Mucosa of rectum (tissue), 2 donors: Measurements from ENCODE around the gene YY1.
"Not testable (repeated sequence)": the region's sequence is repeated elsewhere in the genome, so short reads cannot be mapped to it uniquely, and the experiment has no call there.

Experiments used
- H3K27ac ChIP-seq, 2 donors: one replicate each; pipeline ENCODE4 v1.7.0; 2013; ENCODE audit warnings: inconsistent platforms in 2 of 2, low read depth in 2 of 2, low read length in 2 of 2
- H3K27me3 ChIP-seq, 2 donors: one replicate each; pipeline ENCODE4 v1.7.0; 2013; ENCODE audit warnings: low read length in 2 of 2; ENCODE audit not compliant: control insufficient read depth in 2 of 2, insufficient read depth in 2 of 2
- H3K36me3 ChIP-seq, 2 donors: one replicate each; pipeline ENCODE4 v1.7.0; 2013; ENCODE audit warnings: low read length in 2 of 2; ENCODE audit not compliant: control insufficient read depth in 2 of 2, insufficient read depth in 2 of 2
- H3K4me1 ChIP-seq, 2 donors: one replicate each; pipeline ENCODE4 v1.7.0; 2013; ENCODE audit warnings: low read length in 2 of 2, mild to moderate bottlenecking in 1 of 2; ENCODE audit not compliant: control insufficient read depth in 2 of 2, insufficient read depth in 2 of 2
- H3K4me3 ChIP-seq, 2 donors: one replicate each; pipeline ENCODE4 v1.7.0; 2013; ENCODE audit warnings: low read length in 2 of 2
- H3K9ac ChIP-seq, 2 donors: one replicate each; pipeline ENCODE4 v1.7.0; 2013; ENCODE audit warnings: low read length in 2 of 2, low read depth in 1 of 2, mild to moderate bottlenecking in 1 of 2
- H3K9me3 ChIP-seq, 2 donors: one replicate each; pipeline ENCODE4 v1.7.0; 2013; ENCODE audit warnings: low read length in 2 of 2; ENCODE audit not compliant: control insufficient read depth in 2 of 2
- donor health status: healthy.
- donor health status: Normal muscosa, but diverticular disease.

The YY1 gene

DNA sequence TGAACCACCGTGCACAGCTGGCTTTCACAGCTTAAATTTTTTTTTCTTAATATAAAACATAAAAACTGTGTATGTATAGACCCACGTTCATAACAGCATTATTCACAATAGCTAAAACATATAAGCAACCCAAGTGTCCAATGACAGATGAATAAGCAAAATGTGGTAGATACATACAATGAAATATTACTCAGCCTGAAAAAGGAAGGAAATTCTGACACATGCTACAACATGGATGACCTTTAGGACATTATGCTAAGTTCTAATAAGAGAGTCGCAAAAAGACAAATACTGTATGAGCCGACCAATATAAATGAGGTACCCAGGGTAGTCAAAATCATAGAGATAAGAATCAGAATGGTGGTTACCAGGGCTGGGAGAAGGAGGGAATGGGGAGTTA, 13.8 kb upstream of the YY1 start:
- no peaks in the 10 kb centered on the region for H3K9me3 ChIP-seq
- no peak overlapping the region for H3K4me3 ChIP-seq
- H3K4me1 ChIP-seq, result peaks cover 18% of the 10 kb centered on the region in 2 donors

DNA sequence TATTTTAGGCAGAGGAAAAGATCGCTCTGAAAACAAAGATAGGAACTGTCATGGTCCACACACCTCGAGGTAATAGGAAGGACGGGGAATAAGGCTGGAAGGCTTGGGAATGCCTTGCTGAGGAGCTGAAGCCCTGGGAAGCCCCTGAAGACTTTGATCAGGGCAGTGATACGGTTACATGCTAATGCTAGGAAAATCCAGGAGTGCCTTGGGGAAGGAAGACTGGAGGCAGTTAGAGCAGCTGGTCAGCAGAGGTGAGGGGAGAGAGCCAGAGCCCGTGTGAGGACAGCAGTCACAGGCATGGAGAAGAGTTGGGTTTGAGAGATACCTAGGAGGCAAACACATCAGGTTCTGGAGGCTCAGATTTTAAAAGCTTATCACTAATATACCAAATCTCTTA, 8.6 kb upstream of the YY1 start:
- Histone ChIP-seq H3K9me3 (no peaks in the 10 kb centered on the region), H3K36me3 (peaks cover 0 to 6% of the 10 kb centered on the region in 2 donors), H3K4me1 (no peaks in the 10 kb centered on the region), H3K9ac (no peak overlapping the region), H3K27ac (no peak overlapping the region), H3K4me3 (no peak overlapping the region), H3K27me3 (no peaks in the 10 kb centered on the region)

More for the DNA sequence above, 13.8 kb upstream of the YY1 start:
- H3K27me3 ChIP-seq, result no peaks in the 10 kb centered on the region
- peaks cover 0 to 3% of the 10 kb centered on the region in 2 donors for H3K36me3 ChIP-seq
- no peak overlapping the region for H3K27ac ChIP-seq
- H3K9ac ChIP-seq, result no peak overlapping the region

DNA sequence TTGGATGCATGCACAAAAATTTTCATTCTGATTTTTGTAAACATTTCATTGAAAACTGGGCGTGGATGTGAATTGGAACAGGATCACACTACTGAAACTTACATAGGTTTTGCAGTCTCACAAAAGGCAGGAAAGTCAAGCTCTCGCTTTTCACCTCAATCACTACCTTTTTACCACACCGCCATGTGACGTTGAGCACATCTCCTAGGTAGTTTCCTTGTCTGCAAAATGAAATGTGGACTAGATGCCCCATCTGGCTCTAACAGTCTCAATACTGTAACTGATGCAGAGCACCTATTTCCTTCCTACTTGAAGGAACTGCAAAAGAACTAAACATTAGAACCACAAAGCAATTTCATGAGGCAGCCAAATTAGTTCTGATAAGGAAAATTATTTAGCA, 4.4 kb upstream of the YY1 start:
- H3K27me3 ChIP-seq, result no peaks in the 10 kb centered on the region
- peaks cover 11 to 15% of the 10 kb centered on the region in 2 donors for H3K4me1 ChIP-seq
- H3K27ac ChIP-seq, result no peak overlapping the region
- H3K9me3 ChIP-seq, result no peaks in the 10 kb centered on the region
- H3K9ac ChIP-seq, result peak overlapping the region in 1 of 2 donors; percentile 14
- peaks cover 0 to 6% of the 10 kb centered on the region in 2 donors for H3K36me3 ChIP-seq
- no peak overlapping the region for H3K4me3 ChIP-seq

DNA sequence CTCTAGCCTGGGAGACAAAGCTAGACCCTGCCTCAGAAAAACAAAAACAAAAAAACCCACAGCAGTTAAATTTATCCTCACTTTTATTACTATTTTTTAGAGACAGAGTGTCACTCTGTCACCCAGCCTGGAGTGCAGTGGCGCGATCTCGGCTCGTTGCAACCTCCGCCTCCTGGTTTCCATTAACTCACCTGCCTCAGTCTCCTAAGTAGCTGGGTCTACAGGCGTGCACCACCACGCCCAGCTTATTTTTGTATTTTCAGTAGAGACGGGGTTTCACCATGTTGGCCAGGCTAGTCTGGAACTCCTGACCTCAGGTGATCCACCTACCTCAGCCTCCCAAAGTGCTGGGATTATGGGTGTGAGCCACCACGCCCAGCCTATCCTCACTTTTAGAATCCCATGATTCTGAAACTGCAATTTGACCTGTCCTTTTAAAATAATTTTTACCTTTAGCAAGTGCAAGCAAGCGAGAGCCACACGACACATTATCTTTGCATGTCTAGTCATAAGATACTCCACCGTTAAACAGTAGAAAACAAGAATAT, 2.6 kb upstream of the YY1 start:
- peaks cover 13 to 20% of the 10 kb centered on the region in 2 donors for H3K4me1 ChIP-seq
- not testable (repeated sequence) for H3K27me3 ChIP-seq, H3K36me3 ChIP-seq, H3K27ac ChIP-seq, H3K9me3 ChIP-seq
- peak overlapping the region in 1 of 2 donors; percentile 89 for H3K4me3 ChIP-seq
- peak overlapping the region in 1 of 2 donors; percentile 10 for H3K9ac ChIP-seq

DNA sequence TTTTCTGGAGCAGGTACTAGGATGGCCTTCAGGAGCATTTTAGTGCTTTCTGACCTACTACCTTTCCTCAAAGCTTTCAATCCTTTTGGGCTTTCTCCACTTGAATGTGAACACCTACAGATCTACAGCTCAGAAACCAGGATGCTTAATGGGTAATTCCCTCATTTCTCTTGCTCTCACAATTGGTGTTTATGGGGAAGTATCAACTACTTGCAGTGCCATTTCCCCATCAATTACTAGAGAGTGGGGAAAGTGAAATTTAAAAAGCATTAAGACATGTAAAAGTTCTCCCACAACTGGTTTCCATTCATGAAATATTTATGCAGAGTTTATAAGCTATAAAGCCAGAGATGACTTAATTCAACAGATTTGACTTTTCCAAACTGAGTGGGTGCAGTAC, 2.1 kb upstream of the YY1 start:
- no peak overlapping the region for H3K27ac ChIP-seq
- no peaks in the 10 kb centered on the region for H3K9me3 ChIP-seq
- peak overlapping the region; percentile 91 to 92 for H3K9ac ChIP-seq
- peaks cover 0 to 2% of the 10 kb centered on the region in 2 donors for H3K36me3 ChIP-seq
- H3K27me3 ChIP-seq, result no peaks in the 10 kb centered on the region
- H3K4me3 ChIP-seq, result peak overlapping the region; percentile 80 to 89
- H3K4me1 ChIP-seq, result peaks cover 14 to 25% of the 10 kb centered on the region in 2 donors

DNA sequence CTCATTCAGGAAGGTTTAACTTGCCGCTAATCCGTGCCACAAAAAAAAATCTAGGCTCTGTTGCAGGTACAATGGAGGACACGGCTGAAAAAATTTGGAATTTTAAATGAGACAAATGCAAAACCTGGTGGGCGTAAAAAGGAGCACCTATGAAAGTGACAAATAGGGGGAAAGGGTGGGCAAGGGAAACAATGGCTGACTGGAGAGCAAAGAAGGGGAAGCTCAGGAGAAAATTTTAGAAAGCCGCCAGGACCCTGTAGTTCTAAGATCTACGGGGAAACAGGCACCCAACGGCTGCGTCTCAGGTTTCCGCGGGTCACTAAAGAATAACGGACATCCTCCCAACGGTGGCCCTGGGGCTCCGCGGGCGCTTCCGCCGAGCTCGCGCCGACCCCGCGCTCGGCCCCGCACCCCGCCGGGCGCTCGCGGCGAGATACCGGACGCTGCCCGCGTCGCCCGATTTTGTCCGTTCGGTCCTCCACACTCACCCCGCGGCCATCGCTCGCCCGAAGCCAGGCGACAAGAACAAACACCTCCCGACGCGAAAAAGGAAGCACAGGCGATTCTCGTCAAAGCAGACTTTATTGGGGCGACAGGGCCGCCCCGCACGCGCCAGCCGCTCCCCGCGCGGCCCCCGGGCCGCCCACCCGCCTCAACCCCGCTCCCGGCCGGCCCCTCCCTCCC, 1.1 kb upstream of the YY1 start:
- Histone ChIP-seq H3K4me3 (peak overlapping the region; percentile 80 to 89), H3K9me3 (no peaks in the 10 kb centered on the region), H3K36me3 (peaks cover 0 to 2% of the 10 kb centered on the region in 2 donors), H3K27ac (peak overlapping the region; percentile 95 to 98), H3K9ac (peak overlapping the region; percentile 91 to 92), H3K4me1 (peaks cover 17 to 31% of the 10 kb centered on the region in 2 donors), H3K27me3 (no peaks in the 10 kb centered on the region)

DNA sequence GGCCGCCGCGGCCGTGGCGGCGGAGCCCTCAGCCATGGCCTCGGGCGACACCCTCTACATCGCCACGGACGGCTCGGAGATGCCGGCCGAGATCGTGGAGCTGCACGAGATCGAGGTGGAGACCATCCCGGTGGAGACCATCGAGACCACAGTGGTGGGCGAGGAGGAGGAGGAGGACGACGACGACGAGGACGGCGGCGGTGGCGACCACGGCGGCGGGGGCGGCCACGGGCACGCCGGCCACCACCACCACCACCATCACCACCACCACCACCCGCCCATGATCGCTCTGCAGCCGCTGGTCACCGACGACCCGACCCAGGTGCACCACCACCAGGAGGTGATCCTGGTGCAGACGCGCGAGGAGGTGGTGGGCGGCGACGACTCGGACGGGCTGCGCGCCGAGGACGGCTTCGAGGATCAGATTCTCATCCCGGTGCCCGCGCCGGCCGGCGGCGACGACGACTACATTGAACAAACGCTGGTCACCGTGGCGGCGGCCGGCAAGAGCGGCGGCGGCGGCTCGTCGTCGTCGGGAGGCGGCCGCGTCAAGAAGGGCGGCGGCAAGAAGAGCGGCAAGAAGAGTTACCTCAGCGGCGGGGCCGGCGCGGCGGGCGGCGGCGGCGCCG, 381 bp downstream of the YY1 start:
- peaks cover 0 to 2% of the 10 kb centered on the region in 2 donors for H3K36me3 ChIP-seq
- H3K9ac ChIP-seq, result peak overlapping the region; percentile 84 to 99
- no peaks in the 10 kb centered on the region for H3K27me3 ChIP-seq
- no peaks in the 10 kb centered on the region for H3K9me3 ChIP-seq
- peaks cover 17 to 31% of the 10 kb centered on the region in 2 donors for H3K4me1 ChIP-seq
- H3K27ac ChIP-seq, result peak overlapping the region; percentile 98
- H3K4me3 ChIP-seq, result peak overlapping the region; percentile 84 to 95

DNA sequence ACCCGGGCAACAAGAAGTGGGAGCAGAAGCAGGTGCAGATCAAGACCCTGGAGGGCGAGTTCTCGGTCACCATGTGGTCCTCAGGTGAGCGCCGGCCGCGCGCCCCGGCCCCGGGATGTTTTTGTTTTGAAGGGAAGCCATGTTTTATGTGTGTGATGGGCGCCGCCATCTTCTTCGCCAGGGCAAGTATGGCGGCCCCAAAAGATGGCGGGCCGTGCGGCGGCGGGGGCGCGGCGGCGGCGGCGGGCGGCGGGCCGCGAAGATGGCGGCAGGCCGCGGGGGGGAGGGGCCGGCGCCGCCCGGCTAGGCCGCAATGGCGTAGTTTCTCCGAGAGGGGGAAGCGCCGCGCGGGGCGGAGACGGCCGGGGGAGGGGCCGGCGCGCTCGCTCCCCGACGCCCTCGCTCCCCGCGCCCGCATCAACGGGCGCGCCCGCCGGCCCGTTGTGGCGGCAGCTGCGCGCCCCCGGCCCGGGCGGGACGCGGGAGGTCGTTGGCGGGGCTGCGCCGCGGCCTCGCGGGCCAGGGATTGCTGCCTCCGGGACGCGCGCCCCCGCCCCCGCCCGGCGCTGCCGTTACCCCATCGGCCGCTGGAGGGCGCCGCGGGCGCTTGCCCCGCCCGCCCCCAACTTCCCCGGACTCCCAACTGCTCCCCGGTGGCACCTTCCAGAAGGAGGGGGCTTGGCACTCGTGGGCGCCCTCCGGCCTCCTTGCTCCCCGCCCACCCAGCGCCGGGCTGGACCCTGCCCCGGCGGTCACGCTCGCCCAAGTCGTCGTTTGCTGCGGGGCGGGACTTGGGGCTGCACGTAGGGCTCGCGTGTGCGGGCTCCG, 1.1 kb downstream of the YY1 start:
- Histone ChIP-seq H3K36me3 (no peaks in the 10 kb centered on the region), H3K4me3 (peak overlapping the region; percentile 84 to 95), H3K4me1 (peaks cover 18 to 31% of the 10 kb centered on the region in 2 donors), H3K9me3 (no peaks in the 10 kb centered on the region), H3K27ac (peak overlapping the region; percentile 98), H3K9ac (peak overlapping the region; percentile 84 to 99), H3K27me3 (no peaks in the 10 kb centered on the region)

DNA sequence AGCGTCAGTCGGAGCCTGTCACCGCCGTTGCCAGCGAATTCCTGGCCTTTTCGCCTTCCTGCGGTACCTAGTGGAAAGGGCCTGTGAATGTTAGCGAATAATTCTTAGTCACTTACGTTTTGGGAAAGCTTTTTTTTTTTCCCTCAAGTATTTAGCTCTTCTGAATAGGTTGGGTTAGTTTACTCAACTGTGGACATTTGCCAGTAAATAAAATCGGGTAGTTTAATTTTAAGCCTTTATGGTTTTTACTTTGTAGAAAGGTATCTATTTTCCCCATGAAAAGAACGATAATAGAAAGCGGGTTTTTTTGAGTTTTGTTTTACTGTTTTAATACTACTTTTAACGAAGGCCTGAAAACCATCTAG, 1.7 kb downstream of the YY1 start:
- Histone ChIP-seq H3K36me3 (no peaks in the 10 kb centered on the region), H3K4me1 (peaks cover 22 to 33% of the 10 kb centered on the region in 2 donors), H3K27ac (peak overlapping the region; percentile 92), H3K4me3 (peak overlapping the region; percentile 68 to 71), H3K9ac (peak overlapping the region; percentile 42 to 72), H3K9me3 (no peaks in the 10 kb centered on the region), H3K27me3 (no peaks in the 10 kb centered on the region)
